T follicular helper cell (primary cell): ENCODE measurements around the gene GALNT18.
A peak's percentile ranks its signal among the peaks of the same experiment; 100 is the strongest.

Source experiments
- DNase-seq: peaks from one replicate; pipeline ENCODE4 v3.0.0-alpha.2; 2020; ENCODE audit warnings: low read depth

Gene GALNT18

GRCh38 chr11:11243590-11244469, 378.0 kb downstream of the GALNT18 start:
- DNase-seq = peak; percentile 34

GRCh38 chr11:11243209-11243589, 378.6 kb downstream of the GALNT18 start:
- DNase-seq = no peak

- DNase-seq = no peak
Observed at GRCh38 chr11:11241284-11241683, 380.5 kb downstream of the GALNT18 start.

GRCh38 chr11:11239959-11240358, 381.8 kb downstream of the GALNT18 start:
- DNase-seq = no peak

- DNase-seq = no peak
Observed at GRCh38 chr11:11237070-11237832, 384.6 kb downstream of the GALNT18 start.

- DNase-seq = no peak
Observed at GRCh38 chr11:11236498-11237059, 385.2 kb downstream of the GALNT18 start.

- DNase-seq = no peak
Observed at GRCh38 chr11:11231763-11232162, 390.0 kb downstream of the GALNT18 start.

- DNase-seq = no peak
Observed at GRCh38 chr11:11230802-11231562, 390.8 kb downstream of the GALNT18 start.

- no peak for DNase-seq
Observed at GRCh38 chr11:11230087-11230486, 391.7 kb downstream of the GALNT18 start.

GRCh38 chr11:11229647-11230046, 392.2 kb downstream of the GALNT18 start:
- DNase-seq = no peak

GRCh38 chr11:11227296-11228085, 394.3 kb downstream of the GALNT18 start:
- DNase-seq = no peak
